ENCODE measurements around the gene GLIS2.
A peak's percentile ranks its signal among the peaks of the same experiment; 100 is the strongest.

GLIS2 gene

GRCh38 chr16:4283939-4284338 lies 31.9 kb upstream of the GLIS2 start:
- H3K4me3 ChIP-seq (ENCODE audit: low read depth, low read length): no peak overlapping the region
- TF ChIP-seq POLR2A (IDR thresholded peaks at IDR 0.05; ENCODE audit: extremely low read depth, insufficient read length) (no peak), MAX (IDR thresholded peaks at IDR 0.05; ENCODE audit: low read depth, low read length) (no peak), MYC (IDR thresholded peaks at IDR 0.05; ENCODE audit: low read depth, low read length) (no peak), CTCF (IDR thresholded peaks at IDR 0.05; ENCODE audit: low read depth, low read length) (no peak)
- DNase-seq (ENCODE audit: low read depth): no peak

- TF ChIP-seq POLR2A (IDR thresholded peaks at IDR 0.05; ENCODE audit: extremely low read depth, insufficient read length): no peak
- no peak for TF ChIP-seq MYC (IDR thresholded peaks at IDR 0.05; ENCODE audit: low read depth, low read length)
- no peak for TF ChIP-seq CTCF (IDR thresholded peaks at IDR 0.05; ENCODE audit: low read depth, low read length)
- TF ChIP-seq MAX (IDR thresholded peaks at IDR 0.05; ENCODE audit: low read depth, low read length): no peak
- no peak overlapping the region for H3K4me3 ChIP-seq (ENCODE audit: low read depth, low read length)
- no peak for DNase-seq (ENCODE audit: low read depth)
These were observed 30.7 kb upstream of the GLIS2 start for GRCh38 chr16:4285167-4285566.

- TF ChIP-seq CTCF (IDR thresholded peaks at IDR 0.05; ENCODE audit: low read depth, low read length) (peak; percentile 93), POLR2A (IDR thresholded peaks at IDR 0.05; ENCODE audit: extremely low read depth, insufficient read length) (no peak), MYC (IDR thresholded peaks at IDR 0.05; ENCODE audit: low read depth, low read length) (peak; percentile 28; the same call in 1 of the 2 replicates), MAX (IDR thresholded peaks at IDR 0.05; ENCODE audit: low read depth, low read length) (no peak)
- no peak overlapping the region for H3K4me3 ChIP-seq (ENCODE audit: low read depth, low read length)
- peak; percentile 72 for DNase-seq (ENCODE audit: low read depth)
These were observed 27.5 kb upstream of the GLIS2 start for GRCh38 chr16:4288148-4288921.

- peak; percentile 77 for DNase-seq (ENCODE audit: low read depth)
- TF ChIP-seq MAX (IDR thresholded peaks at IDR 0.05; ENCODE audit: low read depth, low read length): no peak
- TF ChIP-seq CTCF (IDR thresholded peaks at IDR 0.05; ENCODE audit: low read depth, low read length): no peak
- no peak overlapping the region for H3K4me3 ChIP-seq (ENCODE audit: low read depth, low read length)
These were observed 25.5 kb upstream of the GLIS2 start for GRCh38 chr16:4290236-4290830.

GRCh38 chr16:4291699-4292098 lies 24.2 kb upstream of the GLIS2 start:
- H3K4me3 ChIP-seq (ENCODE audit: low read depth, low read length): no peak overlapping the region
- TF ChIP-seq CTCF (IDR thresholded peaks at IDR 0.05; ENCODE audit: low read depth, low read length): no peak
- TF ChIP-seq MAX (IDR thresholded peaks at IDR 0.05; ENCODE audit: low read depth, low read length): no peak
- TF ChIP-seq POLR2A (IDR thresholded peaks at IDR 0.05; ENCODE audit: extremely low read depth, insufficient read length): no peak
- no peak for TF ChIP-seq MYC (IDR thresholded peaks at IDR 0.05; ENCODE audit: low read depth, low read length)
- no peak for DNase-seq (ENCODE audit: low read depth)
